Thyroid gland (tissue), 4 donors: Measurements from ENCODE around the gene KAT7. TPM values are rescaled to one million over a fixed set of nuclear protein-coding genes. Genes with fewer than 3 reads are reported as not detected.
A peak's percentile ranks its signal among the peaks of the same experiment; 100 is the strongest.

Experiments used
- DNase-seq, 2 donors: peaks; one replicate each; pipeline ENCODE4 v3.0.0-alpha.2; 2019
- H3K27ac ChIP-seq, 3 donors: fragments of 200-600 bp; sonication (generic); 1 replicate in 2 of 3; 2 replicates in 1 of 3; pipeline ENCODE4 v1.5.1; 2016 to 2019; ENCODE audit warnings: mild to moderate bottlenecking in 1 of 3, moderate library complexity in 1 of 3
- H3K27me3 ChIP-seq: fragments of 200-600 bp; sonication (generic); one replicate; pipeline ENCODE4 v1.5.1; 2019
- H3K36me3 ChIP-seq, 2 donors: fragments of 200-600 bp; sonication (generic); one replicate each; pipeline ENCODE4 v1.5.1; 2016 to 2019
- H3K4me1 ChIP-seq, 2 donors: fragments of 200-600 bp; sonication (generic); one replicate each; pipeline ENCODE4 v1.5.1; 2017 to 2019
- H3K4me3 ChIP-seq, 3 donors: fragments of 200-600 bp; sonication (generic); replicated peaks in 1 of 3; 1 replicate in 2 of 3; 2 replicates in 1 of 3; pipeline ENCODE4 v1.5.1; 2016; ENCODE audit warnings: mild to moderate bottlenecking in 1 of 3
- H3K9me3 ChIP-seq: fragments of 200-600 bp; sonication (generic); one replicate; pipeline ENCODE4 v1.5.1; 2017
- POLR2A ChIP-seq, 2 donors: fragments of 450-650 bp; IDR thresholded peaks; one replicate each; pipeline ENCODE4 v1.6.1; 2017; ENCODE audit warnings: antibody characterized with exemption in 2 of 2, mild to moderate bottlenecking in 2 of 2, moderate library complexity in 1 of 2
- WGBS, 2 donors: methylation state at CpG; one replicate each; pipeline ENCODE4 v1.1.5; 2017; 5-methylcytosine and 5-hydroxymethylcytosine counted together
- intact Hi-C: fragments of 100-400 bp; cut with DNase I; formaldehyde crosslinking; loops from one replicate; pipeline ENCODE4 v1.15.1; 2023
- total RNA-seq, 4 donors: library from RNA; depleted of rRNA; stranded (reverse); fragments of >200 nt; gene quantifications; one replicate each; pipeline ENCODE4 v1.2.3, GENCODE V29; 2016
- TF ChIP-seq, protein P1 (sequence below), 6 experiments: fragments of 200-600 bp in 3 of 6; fragments of 450-650 bp in 3 of 6; sonication (generic) in 3 of 6; IDR thresholded peaks; one replicate each; pipeline ENCODE4 v1.5.1; 2016 to 2019; ENCODE audit warnings: antibody characterized with exemption in 6 of 6, mild to moderate bottlenecking in 2 of 6, inconsistent platforms in 1 of 6, moderate library complexity in 1 of 6

The KAT7 gene
- total RNA-seq, 4 donors from 2014 or later, result 57.5 to 127 (median 76.1) TPM

DNA sequence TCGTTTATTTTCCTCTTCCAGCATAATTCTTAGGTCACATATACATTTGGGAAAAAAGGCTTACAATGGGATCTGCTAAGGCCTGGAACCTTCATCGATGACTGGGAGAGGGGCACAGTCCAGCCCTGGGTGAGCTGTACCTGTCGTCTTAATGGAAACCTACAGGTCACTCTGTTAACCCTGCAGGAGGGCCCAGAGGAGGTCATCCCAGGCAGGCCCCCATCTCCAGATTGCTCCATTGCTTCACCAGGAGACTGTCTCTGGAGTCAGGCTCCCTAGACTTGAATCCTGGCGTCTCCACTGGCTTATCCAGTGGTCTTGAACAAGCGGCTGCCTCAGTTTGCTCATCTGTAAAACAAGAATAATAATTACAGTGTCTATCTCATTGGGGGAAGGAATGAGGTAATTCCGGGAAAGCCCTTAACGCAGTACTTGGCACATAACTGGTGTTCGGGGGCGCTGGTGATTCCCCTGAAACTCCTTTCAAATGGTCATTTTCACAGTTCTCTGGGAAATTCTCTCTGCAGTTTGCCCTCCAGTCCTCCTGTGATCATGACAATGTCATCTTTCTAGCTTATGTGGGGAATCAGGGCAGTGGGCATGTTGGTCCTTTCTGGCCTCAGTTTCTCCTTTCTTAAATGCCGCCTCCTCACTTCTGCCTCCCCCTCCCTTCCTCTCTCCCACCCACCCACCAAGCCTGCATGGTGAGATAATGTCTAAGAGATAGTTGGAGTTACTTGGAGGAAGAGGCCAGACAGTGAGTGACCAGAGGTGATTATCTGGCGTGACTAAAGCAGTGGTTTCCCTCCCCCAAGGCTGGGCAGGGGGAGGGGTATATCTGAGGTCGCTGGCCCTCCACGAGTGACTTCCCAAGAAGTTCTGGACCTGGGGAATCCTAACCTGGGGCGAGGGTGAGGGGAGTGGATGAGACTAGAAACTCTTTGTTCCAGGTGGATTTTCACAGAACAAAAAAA lies 90.7 kb downstream of the KAT7 start:
- Histone ChIP-seq H3K4me1 (peaks cover 29 to 38% of the 10 kb centered on the region in 2 donors), H3K9me3 (no peaks in the 10 kb centered on the region), H3K27me3 (no peaks in the 10 kb centered on the region), H3K36me3 (no peaks in the 10 kb centered on the region), H3K4me3 (no peak overlapping the region), H3K27ac (no peak overlapping the region)
- TF ChIP-seq, protein P1, sequence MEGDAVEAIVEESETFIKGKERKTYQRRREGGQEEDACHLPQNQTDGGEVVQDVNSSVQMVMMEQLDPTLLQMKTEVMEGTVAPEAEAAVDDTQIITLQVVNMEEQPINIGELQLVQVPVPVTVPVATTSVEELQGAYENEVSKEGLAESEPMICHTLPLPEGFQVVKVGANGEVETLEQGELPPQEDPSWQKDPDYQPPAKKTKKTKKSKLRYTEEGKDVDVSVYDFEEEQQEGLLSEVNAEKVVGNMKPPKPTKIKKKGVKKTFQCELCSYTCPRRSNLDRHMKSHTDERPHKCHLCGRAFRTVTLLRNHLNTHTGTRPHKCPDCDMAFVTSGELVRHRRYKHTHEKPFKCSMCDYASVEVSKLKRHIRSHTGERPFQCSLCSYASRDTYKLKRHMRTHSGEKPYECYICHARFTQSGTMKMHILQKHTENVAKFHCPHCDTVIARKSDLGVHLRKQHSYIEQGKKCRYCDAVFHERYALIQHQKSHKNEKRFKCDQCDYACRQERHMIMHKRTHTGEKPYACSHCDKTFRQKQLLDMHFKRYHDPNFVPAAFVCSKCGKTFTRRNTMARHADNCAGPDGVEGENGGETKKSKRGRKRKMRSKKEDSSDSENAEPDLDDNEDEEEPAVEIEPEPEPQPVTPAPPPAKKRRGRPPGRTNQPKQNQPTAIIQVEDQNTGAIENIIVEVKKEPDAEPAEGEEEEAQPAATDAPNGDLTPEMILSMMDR (IDR thresholded peaks at IDR 0.05), result no peak
- no peak for TF ChIP-seq POLR2A (IDR thresholded peaks at IDR 0.05)
- intact Hi-C loops, result no loop called here
- no peak for DNase-seq
- 74 to 84% methylated on average over 14 of the region's 14 CpGs for WGBS, 2 donors

DNA sequence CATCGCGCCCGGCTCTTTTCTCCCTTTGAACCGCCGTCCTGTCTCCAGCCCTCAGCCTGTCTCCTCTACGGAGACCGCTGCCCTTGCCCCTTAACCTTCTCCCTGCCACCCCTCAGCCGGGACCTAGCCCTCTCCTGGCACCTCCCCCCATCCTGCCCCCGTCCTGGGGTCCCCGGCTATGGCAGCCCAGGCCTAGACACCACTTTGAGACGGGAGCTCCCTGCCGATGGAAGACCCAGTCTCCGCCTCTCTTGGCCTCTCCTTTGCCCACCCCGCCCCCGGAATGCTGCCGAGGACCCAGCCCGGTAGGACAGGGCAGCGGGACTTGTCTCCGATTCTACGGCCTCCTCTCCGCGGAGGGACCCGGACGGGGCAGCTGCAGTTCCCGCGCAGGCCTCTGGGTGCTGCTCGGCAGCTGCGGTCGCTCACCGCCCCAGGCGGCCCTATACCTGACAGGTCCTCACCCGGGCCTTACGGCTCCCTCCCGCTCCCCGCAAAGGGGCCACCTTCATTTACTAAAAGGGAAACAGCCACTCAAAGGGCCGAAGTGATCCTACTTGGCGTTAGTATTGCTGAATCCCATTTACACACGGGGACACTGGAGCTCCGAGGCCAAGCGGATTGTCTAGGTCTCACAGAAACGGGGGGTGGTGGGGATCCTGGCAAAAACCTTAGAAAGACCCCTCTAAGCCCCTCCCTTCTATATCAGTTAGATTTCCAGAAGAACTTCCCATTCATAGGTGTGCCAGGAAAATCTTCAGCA lies 92.0 kb downstream of the KAT7 start:
- intact Hi-C loops, result loop anchor here (5.0 kb wide), 2 partner anchors 72 to 117 kb away; partner anchors contain the start of gene DLX3
- Histone ChIP-seq H3K9me3 (no peaks in the 10 kb centered on the region), H3K36me3 (no peaks in the 10 kb centered on the region), H3K27ac (no peak overlapping the region), H3K4me3 (no peak overlapping the region), H3K4me1 (peaks cover 16 to 26% of the 10 kb centered on the region in 2 donors), H3K27me3 (no peaks in the 10 kb centered on the region)
- no peak for TF ChIP-seq POLR2A (IDR thresholded peaks at IDR 0.05)
- TF ChIP-seq, protein P1 (IDR thresholded peaks at IDR 0.05), result peak; percentile 89 to 100 (median 99)
- DNase-seq, result peak; percentile 80 to 83
- WGBS, 2 donors, result 14 to 18% methylated on average over 28 to 37 of the region's 41 CpGs

DNA sequence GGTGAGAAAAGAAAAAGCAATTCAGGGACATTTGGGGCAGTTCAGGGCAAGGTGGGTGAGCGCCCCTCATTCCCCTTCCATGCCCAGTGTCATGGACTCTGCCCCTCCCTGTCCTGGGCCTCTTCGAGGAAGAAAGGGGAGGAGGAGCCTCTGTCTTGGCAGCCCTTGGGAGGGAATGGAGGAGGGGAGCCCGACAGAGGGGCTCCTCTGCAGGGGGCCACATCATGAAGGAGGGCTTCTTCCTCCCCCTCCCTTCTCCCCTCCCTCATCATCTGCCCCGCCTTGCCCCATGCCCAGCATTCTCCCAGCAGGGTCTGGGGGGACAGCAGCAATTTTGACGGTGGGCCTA lies 92.5 kb downstream of the KAT7 start:
- Histone ChIP-seq H3K27me3 (no peaks in the 10 kb centered on the region), H3K27ac (no peak overlapping the region), H3K4me3 (no peak overlapping the region), H3K36me3 (no peaks in the 10 kb centered on the region), H3K9me3 (no peaks in the 10 kb centered on the region), H3K4me1 (peaks cover 11 to 21% of the 10 kb centered on the region in 2 donors)
- TF ChIP-seq, protein P1 (IDR thresholded peaks at IDR 0.05), result no peak
- no peak for TF ChIP-seq POLR2A (IDR thresholded peaks at IDR 0.05)
- DNase-seq, result no peak
- intact Hi-C loops, result loop anchor here (5.0 kb wide), 2 partner anchors 71 to 116 kb away; partner anchors contain the start of gene DLX3
- WGBS, 2 donors, result 48 to 52% methylated on average over 5 of the region's 5 CpGs

DNA sequence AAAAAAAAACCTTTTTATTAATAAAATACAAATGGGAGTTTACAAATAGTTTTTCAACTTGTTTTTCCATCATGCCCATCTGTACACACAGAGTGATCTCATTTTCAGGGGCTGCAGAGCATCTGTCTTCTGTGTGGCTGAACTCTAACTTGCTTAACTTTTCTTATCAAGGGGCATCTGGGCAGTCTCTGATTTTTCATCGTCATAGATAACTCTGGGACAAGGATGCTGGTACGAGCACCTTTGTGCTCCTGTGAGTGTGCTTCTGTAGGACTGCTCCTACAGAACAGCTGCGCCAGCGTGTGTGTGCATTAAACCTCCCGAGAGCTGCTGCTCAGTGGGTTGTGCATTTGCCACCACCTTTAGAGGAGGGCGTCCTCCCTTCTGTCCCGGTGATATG lies 94.0 kb downstream of the KAT7 start:
- no peak overlapping the region for H3K27ac ChIP-seq
- H3K4me3 ChIP-seq, result no peak overlapping the region
- WGBS, 2 donors, result 66% methylated on average over 5 to 7 of the region's 7 CpGs
- no peak for DNase-seq
- no peak for TF ChIP-seq POLR2A (IDR thresholded peaks at IDR 0.05)
- TF ChIP-seq, protein P1 (IDR thresholded peaks at IDR 0.05), result no peak
- no peaks in the 10 kb centered on the region for H3K27me3 ChIP-seq
- intact Hi-C loops, result loop anchor here (5.0 kb wide), 2 partner anchors 70 to 115 kb away; partner anchors contain the start of gene DLX3
- H3K36me3 ChIP-seq, result no peaks in the 10 kb centered on the region
- H3K9me3 ChIP-seq, result no peaks in the 10 kb centered on the region
- peaks cover 12 to 24% of the 10 kb centered on the region in 2 donors for H3K4me1 ChIP-seq

Other genes starting within 250 kb of the KAT7 start
- gene NXPH3, start 212.8 kb upstream of the KAT7 start, total RNA-seq, result 1 to 10 TPM; 1.0 to 5.1 (median 1.2) TPM
- 10 to 100 TPM; 78.5 to 86.4 (median 81.6) TPM for gene SPOP, start 110.6 kb upstream of the KAT7 start, total RNA-seq
- 100 to 1,000 TPM in 2 of 4 donors, 10 to 100 TPM in 2; 77.5 to 171 (median 94.7) TPM for gene SLC35B1, start 80.7 kb upstream of the KAT7 start, total RNA-seq
- gene FAM117A, start 24.6 kb upstream of the KAT7 start, total RNA-seq, result 10 to 100 TPM; 12.4 to 41.5 (median 23.3) TPM
- not detected for gene TAC4, start 59.4 kb downstream of the KAT7 start, total RNA-seq
- gene DLX4, start 180.5 kb downstream of the KAT7 start, total RNA-seq, result 1 to 10 TPM in 1 of 4 donors, under 1 TPM in 1, not detected in 2; 0.56 to 1.2 TPM
- gene DLX3, start 206.5 kb downstream of the KAT7 start, total RNA-seq, result 1 to 10 TPM; 1.8 to 2.4 (median 2.1) TPM